Cortex of kidney (tissue), 1 donor: ENCODE data around the gene FLRT2.

Experiments used
- DNase-seq: peaks from one replicate; lab custom pipeline; 2025; lab: John Stamatoyannopoulos, UW

Gene FLRT2

DNA sequence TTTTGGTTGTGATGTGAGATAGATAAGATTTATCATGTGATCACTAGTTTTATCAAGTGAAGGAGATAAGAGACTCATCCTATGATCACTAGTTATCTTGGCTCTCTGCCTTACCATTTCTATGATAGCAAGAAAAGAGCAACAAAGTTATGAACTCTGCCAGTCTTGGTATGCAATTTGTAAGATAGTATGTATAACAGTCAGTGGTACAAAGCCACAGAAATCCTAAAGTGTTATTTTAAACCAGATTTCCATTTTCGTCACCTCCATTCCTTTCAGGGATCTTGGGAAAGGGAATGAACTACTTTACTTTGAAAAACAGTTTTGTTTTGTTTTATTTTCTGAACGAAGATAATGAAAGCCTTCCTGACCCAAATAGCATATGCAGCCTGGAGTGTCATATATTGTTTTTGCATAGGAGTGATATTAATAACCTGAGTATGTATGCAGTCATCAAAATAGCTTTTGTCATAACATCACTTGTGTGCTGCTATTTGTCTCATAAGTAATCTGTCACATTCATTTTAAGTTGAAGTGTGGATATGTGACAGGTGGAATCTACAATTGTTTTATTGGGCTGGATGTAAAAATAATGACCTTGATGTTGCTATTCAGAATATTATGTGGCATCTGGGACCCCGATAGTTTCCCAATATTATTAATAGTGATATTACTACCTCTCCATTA, 35.0 kb downstream of the FLRT2 start:
- DNase-seq: no peak

DNA sequence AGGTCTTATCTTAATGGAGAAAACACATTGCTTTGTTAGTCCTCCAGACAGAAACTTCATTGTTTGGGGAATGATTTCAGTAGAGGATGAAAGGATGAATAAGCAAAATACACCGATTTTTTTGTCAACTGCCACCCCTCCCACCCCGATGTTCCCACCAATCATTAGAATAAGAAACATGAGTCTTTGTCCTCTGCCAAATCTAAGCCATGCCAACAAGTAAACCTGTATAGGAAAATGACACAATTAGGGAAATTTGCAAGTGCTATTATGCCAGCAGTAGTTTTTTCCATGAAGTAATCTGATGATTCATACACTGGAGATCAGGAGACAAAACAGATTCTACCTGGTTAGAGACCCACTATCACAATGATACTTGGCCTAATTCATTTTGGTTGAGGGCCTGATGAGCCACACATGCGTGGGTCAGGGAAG, 35.9 kb downstream of the FLRT2 start:
- no peak for DNase-seq

DNA sequence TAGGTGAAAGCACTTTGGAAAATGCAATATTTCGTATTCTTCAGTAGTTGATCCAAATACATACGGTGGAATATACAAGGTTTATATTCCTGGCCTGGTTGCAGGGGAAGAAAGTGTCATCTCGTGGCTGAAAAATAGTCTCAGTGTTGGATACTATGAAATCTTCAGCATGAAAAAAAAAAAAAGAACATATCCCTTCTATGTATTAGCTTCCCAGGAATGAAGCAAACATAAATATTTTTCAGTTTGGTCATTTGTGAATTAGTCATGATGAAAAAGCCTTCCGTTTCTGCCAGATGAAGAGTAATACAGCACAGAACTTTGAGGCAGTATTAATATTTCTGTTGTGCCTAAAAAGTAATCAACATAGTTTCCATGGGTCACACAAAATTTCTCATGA, 36.7 kb downstream of the FLRT2 start:
- DNase-seq: no peak

DNA sequence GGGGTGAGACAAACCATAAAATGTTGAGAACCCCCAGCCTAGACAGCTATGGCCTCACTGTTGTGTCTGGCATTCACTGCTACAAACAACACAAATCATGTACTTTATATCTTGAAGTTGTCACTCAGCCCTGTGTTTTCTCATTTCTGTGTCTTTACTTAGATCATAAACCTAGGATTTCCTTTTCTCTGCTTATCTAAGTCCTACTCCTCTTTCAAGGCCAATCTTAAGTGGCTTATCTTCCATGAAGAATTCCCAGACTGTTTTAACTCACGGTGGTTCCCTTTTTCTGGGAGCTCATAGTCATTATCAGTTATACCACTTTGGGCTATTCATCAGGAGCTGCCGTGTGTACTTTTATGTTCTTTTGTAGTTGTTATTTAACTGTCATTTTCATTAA, 42.1 kb downstream of the FLRT2 start:
- no peak for DNase-seq

DNA sequence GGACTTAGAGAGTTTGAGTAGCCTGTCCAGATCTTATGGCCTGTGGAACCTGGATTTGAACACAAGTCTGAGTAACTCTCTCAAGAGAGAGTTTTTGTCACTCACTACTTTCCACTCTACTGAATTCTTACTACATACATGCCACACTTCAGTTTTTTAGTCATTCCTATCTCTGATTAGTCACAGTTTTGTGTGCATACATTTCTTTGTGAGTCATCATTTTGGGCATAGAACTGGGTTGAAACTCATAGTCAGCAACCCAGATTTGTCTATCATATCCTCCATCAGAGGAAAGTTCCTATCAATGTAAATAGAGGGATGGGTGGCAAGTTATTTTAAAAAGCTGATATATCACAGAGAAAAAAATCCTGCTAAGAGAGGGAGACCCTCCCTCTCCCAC, 42.9 kb downstream of the FLRT2 start:
- no peak for DNase-seq

DNA sequence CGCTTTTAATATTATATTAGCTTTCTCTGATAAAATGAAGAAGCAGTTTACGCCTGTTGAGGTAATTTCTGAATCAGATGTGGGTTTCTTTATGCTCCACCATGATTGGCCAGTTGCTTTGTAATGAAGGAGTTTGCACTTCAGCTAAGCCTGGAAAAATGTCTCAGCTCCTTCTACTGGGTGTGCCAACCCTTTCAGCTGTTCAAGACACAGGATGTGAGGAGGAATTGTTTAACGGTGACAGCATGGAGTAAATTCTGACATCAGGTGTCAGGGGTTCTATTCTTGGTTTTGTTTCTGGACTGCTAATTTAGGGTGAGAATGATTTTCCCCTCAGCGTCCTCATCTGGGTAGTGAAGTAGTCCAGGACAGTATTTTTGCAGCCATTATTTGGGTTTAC, 43.5 kb downstream of the FLRT2 start:
- no peak for DNase-seq

DNA sequence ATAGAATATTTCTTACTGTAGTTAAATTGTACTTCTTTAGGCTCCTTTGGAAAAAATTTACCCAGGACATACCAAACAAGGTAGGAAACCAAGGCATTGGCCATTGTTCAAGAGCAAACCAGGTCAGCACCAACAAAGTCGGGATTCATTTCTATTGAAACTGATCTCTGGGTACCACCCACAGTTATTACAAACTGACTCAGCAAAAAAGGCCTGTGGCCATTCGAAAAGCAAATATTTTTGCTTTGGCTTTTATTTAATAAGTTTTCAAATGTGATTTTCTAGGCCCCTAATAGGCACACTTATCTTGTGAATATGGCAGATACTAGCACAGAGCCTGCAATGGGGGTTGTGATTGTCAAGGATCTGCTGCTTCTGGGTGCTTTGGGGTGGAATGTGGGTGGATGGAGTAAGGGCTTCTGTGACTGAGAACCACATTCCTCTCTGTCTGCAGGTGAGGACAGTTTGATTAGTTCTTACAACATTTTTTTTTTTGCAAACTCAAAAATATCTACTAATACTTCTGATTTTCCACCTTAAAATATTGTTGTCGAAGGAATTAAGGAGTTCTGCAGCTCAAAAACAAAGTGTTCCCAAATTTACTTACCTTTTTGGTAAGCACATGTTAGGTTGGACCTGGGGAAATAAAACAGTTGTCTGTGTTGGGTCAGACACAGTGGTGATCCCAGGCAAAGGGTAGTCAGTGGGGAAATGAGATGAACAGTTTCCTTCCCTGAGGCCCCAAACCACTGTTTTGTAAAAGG, 45.1 kb downstream of the FLRT2 start:
- no peak for DNase-seq

DNA sequence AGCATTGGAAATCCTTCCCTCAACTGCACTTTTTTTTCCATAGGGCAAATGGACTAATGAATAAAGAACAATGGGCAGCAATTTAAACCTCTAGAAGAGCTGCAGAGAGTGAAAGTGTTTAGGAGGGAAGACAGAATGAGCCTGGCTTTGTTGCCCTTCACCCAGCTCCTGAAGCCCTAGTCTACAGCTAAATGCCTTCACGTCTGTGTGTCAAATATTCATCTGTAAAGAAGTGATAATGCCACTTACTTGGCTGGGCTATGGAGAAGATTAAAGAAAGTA, 45.6 kb downstream of the FLRT2 start:
- no peak for DNase-seq

DNA sequence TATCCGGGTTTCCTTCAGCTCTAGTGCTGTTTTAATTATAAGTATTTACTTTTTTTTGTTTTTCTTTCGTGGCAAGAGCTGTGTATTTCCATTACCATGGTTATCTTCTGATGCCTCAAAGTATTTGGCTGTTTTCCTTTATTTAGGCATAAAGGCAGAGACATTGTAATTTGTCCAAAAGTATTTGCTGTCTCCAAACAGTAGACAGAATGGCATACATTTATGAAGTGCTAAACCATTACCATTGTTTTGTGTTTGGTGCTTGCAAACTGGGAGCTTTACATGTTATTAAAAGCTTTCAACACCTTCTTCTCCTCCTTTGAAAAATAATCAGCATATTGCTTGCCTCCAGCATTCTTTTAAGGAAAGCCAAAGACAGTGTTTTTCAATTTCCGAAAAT, 46.3 kb downstream of the FLRT2 start:
- no peak for DNase-seq

DNA sequence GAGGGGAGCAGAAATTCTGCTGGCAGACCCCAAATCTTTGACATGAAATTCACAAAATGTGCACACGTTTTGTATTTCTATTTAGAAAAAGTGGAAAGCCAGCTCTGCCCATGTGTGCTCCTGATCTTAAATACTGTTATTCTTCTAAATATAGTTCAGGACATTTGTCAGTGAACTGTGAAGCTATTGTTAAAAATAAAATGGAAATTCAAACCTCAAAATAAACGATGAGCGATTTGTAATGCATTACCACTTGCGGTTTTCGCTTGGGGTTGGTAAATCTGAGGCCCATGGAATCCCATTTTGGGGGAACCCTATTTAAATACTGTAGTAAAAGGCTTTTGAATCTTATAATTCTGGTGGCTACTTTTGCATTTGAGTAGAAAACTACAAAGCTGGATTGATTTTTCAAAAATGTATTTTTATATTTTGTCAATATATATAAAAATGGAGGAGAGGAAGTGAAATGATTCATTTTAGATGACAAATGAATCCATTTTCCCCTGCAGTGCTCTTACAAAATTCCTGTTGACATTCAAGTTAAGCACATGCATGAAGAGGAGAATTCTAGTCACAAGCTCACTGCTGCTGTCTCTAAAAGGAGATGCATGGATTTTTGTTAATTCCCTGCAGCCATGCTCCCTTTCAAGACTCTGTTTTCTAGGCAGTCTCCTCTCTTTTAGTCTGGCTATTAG, 47.1 kb downstream of the FLRT2 start:
- DNase-seq: no peak

DNA sequence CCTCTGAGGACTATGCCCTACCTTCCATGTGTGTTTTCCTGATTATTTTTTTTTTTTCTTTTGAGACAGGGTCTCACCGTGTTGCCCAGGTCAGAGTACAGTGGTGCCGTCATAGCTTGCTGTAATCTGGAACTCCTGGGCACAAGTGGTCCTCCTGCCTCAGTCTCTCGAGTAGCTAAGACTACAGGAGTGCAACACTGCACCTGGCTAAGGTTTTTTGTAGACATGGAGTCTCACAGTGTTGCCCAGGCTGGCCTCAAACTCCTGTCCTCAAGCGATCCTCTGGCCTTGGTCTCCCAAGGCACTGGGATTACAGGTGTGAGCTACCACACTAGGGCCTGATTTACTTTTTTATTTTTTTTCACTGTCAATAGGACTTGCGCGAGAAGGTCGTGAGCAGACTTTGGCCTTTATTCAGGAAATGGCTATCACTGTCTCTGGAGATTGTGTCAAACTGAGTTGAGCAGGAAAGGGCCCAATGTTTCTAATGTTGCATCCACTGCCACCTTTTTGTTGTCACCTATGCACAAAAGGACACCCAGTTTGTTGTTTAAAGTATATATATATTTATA, 47.7 kb downstream of the FLRT2 start:
- DNase-seq: no peak

DNA sequence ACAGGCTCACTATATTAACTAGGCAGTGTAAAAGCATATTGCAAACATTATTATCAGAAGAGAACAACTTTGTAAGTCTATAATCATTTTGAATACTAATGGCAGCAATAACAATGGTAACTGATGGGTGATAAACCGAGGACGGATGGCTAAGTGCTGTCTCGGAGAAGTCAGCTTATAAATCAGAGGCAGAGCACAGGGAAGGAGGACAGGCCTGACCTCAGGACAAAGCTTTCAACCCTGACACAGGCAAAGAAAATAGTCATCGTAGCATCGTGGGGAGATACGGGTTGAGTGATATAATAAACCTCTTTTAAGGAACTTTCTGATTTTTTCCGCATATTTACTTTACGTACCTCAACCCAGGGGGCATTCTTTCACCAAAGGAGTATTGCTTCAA, 48.4 kb downstream of the FLRT2 start:
- DNase-seq: no peak

DNA sequence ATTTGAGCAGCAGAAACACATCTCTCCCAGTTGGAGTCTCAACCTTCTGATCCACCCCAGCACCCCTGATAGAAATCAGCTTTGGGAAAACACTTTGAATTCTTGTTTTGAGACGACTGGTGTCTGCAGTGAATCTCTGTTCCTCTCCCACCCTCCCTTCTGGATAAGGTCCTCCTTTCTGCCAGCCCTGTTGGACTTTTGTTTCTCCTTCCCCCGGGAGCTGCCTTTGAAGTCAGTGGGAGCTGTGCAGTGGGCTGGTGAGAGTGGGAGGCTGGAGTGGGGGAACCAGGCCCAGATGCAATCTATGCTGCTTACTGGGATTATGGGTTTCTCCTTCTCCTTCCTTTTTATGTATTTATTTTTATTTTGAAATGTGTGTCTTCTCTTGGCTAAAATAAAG, 49.0 kb downstream of the FLRT2 start:
- DNase-seq: no peak

DNA sequence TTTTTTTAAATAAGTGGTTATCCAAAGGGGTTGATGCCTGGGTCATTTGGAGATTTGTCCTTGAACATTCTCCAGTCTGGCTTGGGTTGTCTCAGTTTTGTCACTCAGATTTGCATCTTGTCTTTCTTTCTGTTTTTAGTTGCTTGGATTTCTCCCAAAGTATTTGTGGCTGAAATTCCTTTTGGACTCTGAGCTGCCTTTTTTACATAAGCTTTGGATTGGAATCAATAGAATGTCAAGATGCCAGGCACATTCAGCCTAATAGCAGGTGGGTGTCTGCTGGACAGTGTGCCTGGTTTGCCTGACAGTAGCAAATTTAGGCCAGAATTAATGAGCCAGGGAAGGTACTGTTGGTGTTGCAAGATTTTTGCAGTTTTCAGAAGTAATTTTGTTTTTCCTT, 50.0 kb downstream of the FLRT2 start:
- no peak for DNase-seq

DNA sequence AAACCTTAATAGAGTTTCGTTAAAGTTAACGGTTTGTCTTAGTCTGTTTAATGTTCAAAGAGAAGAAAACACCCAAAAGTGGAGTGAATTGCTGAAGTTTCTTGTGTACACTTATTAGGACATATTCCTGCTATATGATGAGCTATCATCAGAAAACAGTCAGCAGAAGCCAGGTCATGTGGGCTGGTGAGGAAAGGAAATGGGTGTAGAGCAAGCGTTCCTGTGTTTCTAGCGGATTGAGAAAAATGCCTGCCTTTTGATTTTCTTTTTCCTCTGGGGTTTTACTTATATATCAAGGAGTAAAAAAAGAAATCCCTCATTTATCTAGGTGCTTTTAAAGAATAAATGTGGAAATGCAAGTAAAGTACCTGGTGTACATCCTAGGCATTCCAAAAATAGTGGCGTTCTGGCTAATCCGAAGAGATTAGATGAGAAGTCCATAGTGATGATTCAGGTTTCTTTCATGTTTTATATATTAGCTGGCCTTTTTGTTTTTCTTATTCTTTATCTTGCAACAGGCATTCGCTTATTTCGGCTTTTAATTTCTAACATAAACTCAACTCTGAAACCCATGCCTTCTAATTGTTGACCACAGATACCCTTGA, 50.7 kb downstream of the FLRT2 start:
- no peak for DNase-seq

DNA sequence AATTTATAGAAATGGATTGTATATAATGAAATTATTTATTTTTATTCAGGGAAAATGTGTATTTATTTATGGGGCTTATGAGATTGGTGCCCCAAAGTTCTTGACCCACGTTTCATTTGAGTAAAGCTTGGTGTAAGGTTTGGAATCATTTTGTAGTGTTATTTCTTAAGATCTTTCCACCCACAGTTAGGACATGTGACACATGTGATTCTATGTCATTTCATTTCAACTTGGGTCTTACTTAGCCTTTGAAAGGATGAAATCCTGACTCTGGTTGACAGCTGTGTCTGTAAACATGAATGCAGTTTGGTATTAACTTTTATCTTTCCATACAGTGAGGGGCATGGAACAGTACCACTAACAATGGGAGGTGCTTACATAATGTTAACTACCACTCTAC, 51.7 kb downstream of the FLRT2 start:
- no peak for DNase-seq

DNA sequence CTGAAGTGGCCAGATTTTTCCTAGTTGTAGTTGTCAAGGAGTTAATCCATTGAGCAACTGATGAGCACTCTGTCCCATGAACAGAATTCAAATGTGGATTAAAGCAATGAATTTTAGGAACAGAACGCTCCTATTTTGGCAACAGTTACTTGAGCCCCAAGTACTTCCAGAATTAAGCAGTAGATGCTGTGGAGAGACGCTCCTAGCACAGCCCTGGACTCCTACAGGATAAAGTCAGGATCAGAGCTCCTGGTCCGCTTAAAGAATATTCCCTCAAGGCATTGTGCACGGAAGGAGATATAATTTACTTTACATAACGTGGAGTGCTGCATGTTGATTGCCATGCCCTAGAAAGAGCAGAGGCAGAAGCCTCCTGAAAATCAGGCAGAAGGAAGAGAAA, 53.4 kb downstream of the FLRT2 start:
- no peak for DNase-seq

DNA sequence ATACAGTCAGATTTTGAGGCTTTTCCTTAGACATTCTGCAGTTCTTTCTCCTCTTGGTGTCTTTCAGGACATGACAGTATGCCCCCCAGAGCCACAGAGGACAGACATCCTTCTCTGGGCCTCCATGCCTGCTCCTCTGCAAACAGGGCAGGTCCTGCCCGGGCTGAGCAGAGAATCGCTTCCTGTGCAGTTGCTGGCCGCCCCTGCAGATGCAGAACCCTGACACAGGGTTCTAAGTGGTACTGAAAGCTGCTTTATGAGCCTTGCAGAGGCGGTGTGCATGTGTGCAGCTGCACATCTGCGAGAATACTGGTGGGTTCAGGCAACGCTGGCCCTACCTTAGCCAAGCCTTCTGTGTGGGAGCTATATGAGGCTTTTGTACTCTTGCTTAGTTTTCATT, 54.5 kb downstream of the FLRT2 start:
- no peak for DNase-seq

DNA sequence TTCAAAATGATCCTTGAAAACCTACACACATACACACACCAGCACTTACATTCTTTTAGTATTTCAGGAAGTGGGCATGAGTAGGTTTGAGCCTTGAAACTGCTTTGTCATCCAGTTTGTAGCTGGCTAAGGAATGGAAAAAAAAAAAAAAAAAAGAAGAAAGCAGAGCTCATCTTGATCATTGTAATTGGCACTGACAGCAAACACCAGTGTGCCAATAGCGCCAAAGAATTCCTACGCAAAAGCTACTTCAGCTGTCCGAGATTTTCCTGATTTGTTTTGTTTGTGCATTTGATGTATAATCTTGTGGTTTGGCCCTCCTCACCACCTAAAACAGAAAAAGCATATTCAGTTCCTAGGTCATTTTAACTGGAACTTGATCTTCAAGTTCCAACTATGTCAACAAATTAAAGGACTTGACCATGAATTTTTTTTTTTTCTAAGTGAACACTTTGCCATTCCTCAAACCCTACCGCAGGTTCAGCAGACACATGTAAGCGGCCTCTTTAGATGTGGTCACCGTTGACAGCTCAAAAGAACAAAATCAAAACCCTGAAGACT, 57.3 kb downstream of the FLRT2 start:
- DNase-seq: no peak

DNA sequence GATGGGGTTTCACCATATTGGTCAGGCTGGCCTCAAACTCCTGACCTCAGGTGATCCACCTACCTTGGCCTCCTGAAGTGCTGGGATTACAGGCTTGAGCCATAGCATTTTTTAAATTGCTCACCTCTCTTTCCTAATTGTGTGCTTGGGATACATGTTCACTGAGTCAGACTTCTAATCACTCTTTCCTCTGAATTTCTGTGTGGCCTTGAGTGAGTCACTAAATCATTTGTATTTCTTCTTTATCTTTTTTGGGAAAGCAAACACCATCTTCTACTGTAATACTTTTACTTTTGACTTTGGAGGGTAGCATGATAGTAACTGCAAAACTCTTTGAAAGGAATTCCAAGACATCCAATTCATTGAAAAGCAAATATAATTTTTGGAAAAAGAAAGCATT, 60.8 kb downstream of the FLRT2 start:
- no peak for DNase-seq

DNA sequence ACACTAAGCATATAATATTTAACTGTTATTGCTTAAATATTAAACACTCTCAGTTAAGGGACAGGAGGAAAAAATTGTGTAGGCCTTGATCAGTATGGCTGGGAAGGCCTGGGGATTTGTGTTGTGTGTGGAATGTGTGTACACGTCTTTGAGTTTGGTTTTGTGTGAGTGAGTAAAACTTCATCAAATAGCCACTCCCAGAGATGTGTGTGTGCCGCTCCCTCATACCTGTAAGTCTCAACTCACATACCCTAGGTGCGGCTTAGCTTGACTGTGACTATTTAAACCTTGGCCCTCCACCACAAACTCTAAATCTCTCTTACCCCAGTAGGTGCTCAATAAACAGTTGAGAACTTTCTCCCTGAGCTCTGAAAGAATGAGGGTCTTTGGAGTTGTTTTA, 64.3 kb downstream of the FLRT2 start:
- DNase-seq: no peak

DNA sequence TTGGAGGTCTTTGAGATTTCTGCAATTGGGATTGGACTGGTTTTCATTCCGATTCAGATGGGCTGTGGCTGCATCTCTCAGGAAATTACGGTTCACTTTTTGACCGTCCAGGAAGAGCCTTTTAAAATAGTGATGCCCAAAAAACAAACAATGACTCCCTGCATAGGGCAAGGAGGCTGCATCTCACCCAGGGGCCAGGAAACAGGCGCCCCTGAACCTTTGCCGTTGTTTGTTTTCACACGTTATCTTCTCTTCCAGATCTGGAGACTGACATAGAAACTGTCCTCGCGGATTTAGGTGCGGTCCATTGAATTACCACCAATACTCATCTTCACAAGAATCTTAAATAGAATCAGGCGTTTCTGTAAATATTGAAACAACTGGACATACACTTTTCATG, 66.0 kb downstream of the FLRT2 start:
- no peak for DNase-seq
